Transverse colon (tissue), 4 donors: Measurements from ENCODE around the gene KLK1. TPM values are rescaled to one million over a fixed set of nuclear protein-coding genes. Genes with fewer than 3 reads are reported as not detected.

Experiments used
- DNase-seq: peaks from one replicate; pipeline ENCODE4 v3.0.0-alpha.2; 2019
- H3K27ac ChIP-seq, 4 donors: fragments of 200-600 bp; sonication (generic); 2 replicates each; pipeline ENCODE4 v1.5.1; 2016 to 2018; ENCODE audit warnings: inconsistent platforms in 4 of 4
- H3K27me3 ChIP-seq: fragments of 200-600 bp; sonication (generic); 2 replicates; pipeline ENCODE4 v1.5.1; 2017; ENCODE audit warnings: inconsistent platforms
- H3K36me3 ChIP-seq, 4 donors: fragments of 200-600 bp; sonication (generic); 2 replicates each; pipeline ENCODE4 v1.5.1; 2017 to 2019; ENCODE audit warnings: inconsistent platforms in 4 of 4
- H3K4me1 ChIP-seq, 4 donors: fragments of 200-600 bp; sonication (generic); 2 replicates each; pipeline ENCODE4 v1.5.1; 2017 to 2020; ENCODE audit warnings: inconsistent platforms in 4 of 4
- H3K4me3 ChIP-seq, 4 donors: fragments of 200-600 bp; sonication (generic); 1 replicate in 1 of 4; 2 replicates in 3 of 4; pipeline versions ENCODE4 v1.5.1 to v1.6.1; 2017 to 2019; ENCODE audit warnings: inconsistent platforms in 4 of 4
- H3K9me3 ChIP-seq, 2 donors: fragments of 200-600 bp; sonication (generic); 2 replicates each; pipeline ENCODE4 v1.5.1; 2017 to 2019; ENCODE audit warnings: inconsistent platforms in 2 of 2
- EP300 ChIP-seq: sonication (generic); formaldehyde crosslinking; IDR thresholded peaks from one replicate; pipeline ENCODE4 v1.6.1; 2017; ENCODE audit warnings: antibody characterized with exemption, low read depth
- POLR2A ChIP-seq: fragments of 450-650 bp; IDR thresholded peaks from one replicate; pipeline ENCODE4 v1.6.1; 2016; ENCODE audit warnings: antibody characterized with exemption, mild to moderate bottlenecking, moderate library complexity
- POLR2AphosphoS5 ChIP-seq, 3 donors: sonication (generic); formaldehyde crosslinking; IDR thresholded peaks; one replicate each; pipeline ENCODE4 v1.6.1; 2016; ENCODE audit warnings: antibody characterized with exemption in 3 of 3
- WGBS, 2 donors: methylation state at CpG; one replicate each; pipeline ENCODE4 v1.1.5; 2018; ENCODE audit warnings: low coverage in 1 of 2; 5-methylcytosine and 5-hydroxymethylcytosine counted together
- in situ Hi-C, 4 donors: fragments of 200-750 bp; cut with MboI; loops; one replicate each; pipeline versions ENCODE4 v1.15.0 to v1.15.1; 2017; ENCODE audit warnings: low sequenced_read_pairs in 3 of 4, low pct_ligation_motif_present in 1 of 4, low pct_unique_long_range_greater_than_20kb in 1 of 4
- intact Hi-C: fragments of 100-400 bp; cut with DNase I; formaldehyde crosslinking; loops from one replicate; pipeline ENCODE4 v1.15.1; 2023; ENCODE audit warnings: low total_unique reads
- total RNA-seq, 4 donors: library from RNA; depleted of rRNA; stranded (reverse); fragments of >200 nt; gene quantifications; one replicate each; pipeline ENCODE4 v1.1.0, GENCODE V29; 2016
- TF ChIP-seq, protein P1 (sequence below), 5 experiments: fragments of 200-600 bp in 3 of 5; fragments of 450-650 bp in 2 of 5; sonication (generic) in 3 of 5; IDR thresholded peaks; 1 replicate in 2 of 5; 2 replicates in 3 of 5; pipeline ENCODE4 v1.5.1; 2016 to 2017; ENCODE audit warnings: antibody characterized with exemption in 5 of 5, inconsistent platforms in 3 of 5, mild to moderate bottlenecking in 2 of 5, moderate library complexity in 1 of 5

Gene KLK1
- total RNA-seq, 4 donors from 2014 or later, result 17.0 to 150 (median 35.4) TPM

DNA sequence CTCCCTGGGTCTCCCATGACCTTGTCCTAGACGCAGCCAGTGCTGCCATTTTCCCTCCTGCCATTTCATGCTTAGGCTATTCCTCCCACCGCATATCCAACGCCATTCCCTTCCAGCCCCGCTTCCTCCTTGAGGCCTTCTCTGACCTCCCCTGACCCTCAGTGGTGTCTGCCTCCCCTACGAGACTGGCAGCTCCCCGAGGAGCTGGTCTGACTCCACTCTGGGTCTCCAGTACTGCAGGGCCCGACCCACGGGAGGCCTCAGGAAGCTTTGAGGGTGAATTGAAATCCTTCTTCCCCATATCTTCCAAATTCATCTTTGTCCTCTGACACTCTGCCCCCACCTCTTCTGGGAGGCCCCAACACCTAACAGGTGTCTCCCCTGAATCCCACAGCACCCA is 9.1 kb upstream of the KLK1 start:
- Histone ChIP-seq H3K27ac (no peak overlapping the region), H3K36me3 (no peaks in the 10 kb centered on the region), H3K4me3 (no peak overlapping the region), H3K4me1 (peaks cover 0 to 23% (median 18%) of the 10 kb centered on the region in 4 donors), H3K27me3 (peaks cover 25% of the 10 kb centered on the region), H3K9me3 (no peaks in the 10 kb centered on the region)
- intact Hi-C loops (no loop called here), in situ Hi-C loops (no loop called here)
- DNase-seq, result no peak
- 80 to 91% methylated on average over 5 to 8 of the region's 8 CpGs for WGBS, 2 donors
- TF ChIP-seq EP300 (no peak), POLR2AphosphoS5 (IDR thresholded peaks at IDR 0.05) (no peak), POLR2A (no peak)
- TF ChIP-seq, protein P1, sequence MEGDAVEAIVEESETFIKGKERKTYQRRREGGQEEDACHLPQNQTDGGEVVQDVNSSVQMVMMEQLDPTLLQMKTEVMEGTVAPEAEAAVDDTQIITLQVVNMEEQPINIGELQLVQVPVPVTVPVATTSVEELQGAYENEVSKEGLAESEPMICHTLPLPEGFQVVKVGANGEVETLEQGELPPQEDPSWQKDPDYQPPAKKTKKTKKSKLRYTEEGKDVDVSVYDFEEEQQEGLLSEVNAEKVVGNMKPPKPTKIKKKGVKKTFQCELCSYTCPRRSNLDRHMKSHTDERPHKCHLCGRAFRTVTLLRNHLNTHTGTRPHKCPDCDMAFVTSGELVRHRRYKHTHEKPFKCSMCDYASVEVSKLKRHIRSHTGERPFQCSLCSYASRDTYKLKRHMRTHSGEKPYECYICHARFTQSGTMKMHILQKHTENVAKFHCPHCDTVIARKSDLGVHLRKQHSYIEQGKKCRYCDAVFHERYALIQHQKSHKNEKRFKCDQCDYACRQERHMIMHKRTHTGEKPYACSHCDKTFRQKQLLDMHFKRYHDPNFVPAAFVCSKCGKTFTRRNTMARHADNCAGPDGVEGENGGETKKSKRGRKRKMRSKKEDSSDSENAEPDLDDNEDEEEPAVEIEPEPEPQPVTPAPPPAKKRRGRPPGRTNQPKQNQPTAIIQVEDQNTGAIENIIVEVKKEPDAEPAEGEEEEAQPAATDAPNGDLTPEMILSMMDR (IDR thresholded peaks at IDR 0.05), result no peak

DNA sequence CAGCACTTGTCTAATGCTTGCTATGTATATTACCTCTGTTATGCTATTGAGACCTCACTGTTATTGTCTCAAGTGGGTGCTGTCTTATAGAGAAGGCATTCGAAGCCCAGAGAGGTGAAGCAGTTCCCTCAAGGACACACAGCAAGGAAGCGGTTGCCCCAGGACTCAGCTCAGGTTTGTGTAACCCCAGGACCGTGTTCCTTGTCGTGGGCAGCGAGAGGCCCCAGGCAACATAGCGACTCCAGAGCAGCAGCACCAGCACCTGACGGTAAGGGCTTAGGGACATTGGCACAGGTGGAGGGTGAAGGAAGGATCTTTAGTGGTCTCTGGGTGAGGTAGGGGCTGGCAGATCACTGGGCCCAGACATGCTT is 7.4 kb upstream of the KLK1 start:
- WGBS, 2 donors, result 77% methylated on average over 7 of the region's 7 CpGs; no CpG with 5 or more reads in 1 of the 2 donors
- peaks cover 17% of the 10 kb centered on the region for H3K27me3 ChIP-seq

DNA sequence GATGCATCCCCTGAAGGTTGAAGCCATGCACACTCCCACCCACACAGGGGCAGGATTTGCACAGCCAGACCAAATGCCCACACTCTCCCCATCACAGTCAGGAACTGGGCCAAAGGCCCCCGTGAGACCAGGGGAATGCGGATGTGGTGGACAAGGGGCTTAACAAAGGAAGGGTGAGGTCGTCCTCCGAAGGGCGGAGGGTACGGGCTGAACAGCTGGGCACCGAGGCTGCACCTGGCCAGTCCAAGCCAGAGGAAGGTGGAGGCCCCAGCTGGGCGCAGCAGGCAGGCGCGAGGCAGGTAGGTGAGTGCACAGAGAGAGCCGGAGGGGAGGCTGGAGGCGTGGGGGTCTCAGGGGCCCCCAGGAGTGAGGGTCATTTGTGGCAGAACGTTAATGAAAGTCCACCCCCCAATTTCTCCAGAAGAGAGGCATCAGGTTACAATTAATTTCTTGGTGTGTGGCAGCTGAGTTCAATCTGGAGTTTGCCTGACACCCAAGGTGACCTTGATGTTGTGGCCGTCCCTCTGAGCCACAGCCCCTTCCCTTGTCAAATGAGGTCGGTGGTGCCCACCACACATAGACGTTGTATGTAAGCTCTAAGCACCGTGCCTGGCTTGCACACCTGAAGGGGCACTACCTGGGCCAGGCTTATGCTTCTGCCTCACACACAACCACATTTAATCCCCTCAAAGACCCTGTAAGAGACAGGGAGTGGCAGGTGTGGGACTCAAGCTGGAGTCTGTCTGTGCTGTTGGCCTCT is 6.9 kb upstream of the KLK1 start:
- Histone ChIP-seq H3K36me3 (no peaks in the 10 kb centered on the region), H3K9me3 (no peaks in the 10 kb centered on the region), H3K27ac (peak overlapping the region in 3 of 4 donors; percentile 7 to 39 (median 10)), H3K4me3 (no peak overlapping the region), H3K27me3 (peaks cover 17% of the 10 kb centered on the region), H3K4me1 (peaks cover 0 to 8% (median 7%) of the 10 kb centered on the region in 4 donors)
- intact Hi-C loops, result no loop called here
- WGBS, 2 donors, result 59% methylated on average over 17 of the region's 17 CpGs; no CpG with 5 or more reads in 1 of the 2 donors
- in situ Hi-C loops, result no loop called here
- peak; percentile 30 for DNase-seq
- no peak for TF ChIP-seq EP300
- TF ChIP-seq POLR2A, result peak; percentile 36
- TF ChIP-seq, protein P1 (IDR thresholded peaks at IDR 0.05), result no peak
- peak; percentile 46 to 60 (median 58) for TF ChIP-seq POLR2AphosphoS5 (IDR thresholded peaks at IDR 0.05)

More for the DNA sequence above, 7.4 kb upstream of the KLK1 start:
- Histone ChIP-seq H3K27ac (peak overlapping the region in 3 of 4 donors; percentile 7 to 39 (median 10)), H3K4me3 (no peak overlapping the region), H3K36me3 (no peaks in the 10 kb centered on the region), H3K4me1 (peaks cover 0 to 13% (median 9%) of the 10 kb centered on the region in 4 donors), H3K9me3 (no peaks in the 10 kb centered on the region)
- DNase-seq, result no peak
- TF ChIP-seq POLR2AphosphoS5 (IDR thresholded peaks at IDR 0.05) (no peak), POLR2A (no peak), EP300 (no peak)
- TF ChIP-seq, protein P1 (IDR thresholded peaks at IDR 0.05), result no peak
- in situ Hi-C loops (no loop called here), intact Hi-C loops (no loop called here)

DNA sequence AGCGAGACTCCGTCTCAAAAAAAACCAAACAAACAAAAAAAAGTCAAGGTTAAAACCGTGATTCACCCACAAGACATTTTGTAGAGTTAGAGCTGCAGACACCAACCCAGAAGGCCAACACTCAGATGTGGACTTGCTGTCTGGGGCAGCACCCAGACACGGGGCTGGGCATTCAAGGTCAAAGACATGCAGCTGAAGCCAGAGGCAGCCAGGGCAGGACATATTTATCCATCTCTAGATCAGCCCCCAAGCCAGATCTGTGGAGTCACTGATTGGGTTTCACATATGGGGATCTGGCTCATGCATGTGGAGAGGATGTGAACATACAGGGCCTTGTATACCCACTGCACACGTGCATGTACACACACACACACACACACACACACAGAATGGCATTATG is 6.2 kb upstream of the KLK1 start:
- intact Hi-C loops (no loop called here), in situ Hi-C loops (no loop called here)
- no peak overlapping the region for H3K4me3 ChIP-seq
- H3K36me3 ChIP-seq, result no peaks in the 10 kb centered on the region
- H3K9me3 ChIP-seq, result no peaks in the 10 kb centered on the region
- no peak overlapping the region for H3K27ac ChIP-seq
- no peak for DNase-seq
- H3K27me3 ChIP-seq, result peaks cover 13% of the 10 kb centered on the region
- TF ChIP-seq, protein P1 (IDR thresholded peaks at IDR 0.05), result no peak
- no peak for TF ChIP-seq POLR2A
- TF ChIP-seq POLR2AphosphoS5 (IDR thresholded peaks at IDR 0.05), result no peak
- no peak for TF ChIP-seq EP300
- peaks cover 0 to 1% (median under 1%) of the 10 kb centered on the region in 4 donors for H3K4me1 ChIP-seq
- WGBS, 2 donors, result 71 to 83% methylated on average over 3 to 5 of the region's 5 CpGs
